Measurements from ENCODE around the gene CNTNAP2.

The CNTNAP2 gene

DNA sequence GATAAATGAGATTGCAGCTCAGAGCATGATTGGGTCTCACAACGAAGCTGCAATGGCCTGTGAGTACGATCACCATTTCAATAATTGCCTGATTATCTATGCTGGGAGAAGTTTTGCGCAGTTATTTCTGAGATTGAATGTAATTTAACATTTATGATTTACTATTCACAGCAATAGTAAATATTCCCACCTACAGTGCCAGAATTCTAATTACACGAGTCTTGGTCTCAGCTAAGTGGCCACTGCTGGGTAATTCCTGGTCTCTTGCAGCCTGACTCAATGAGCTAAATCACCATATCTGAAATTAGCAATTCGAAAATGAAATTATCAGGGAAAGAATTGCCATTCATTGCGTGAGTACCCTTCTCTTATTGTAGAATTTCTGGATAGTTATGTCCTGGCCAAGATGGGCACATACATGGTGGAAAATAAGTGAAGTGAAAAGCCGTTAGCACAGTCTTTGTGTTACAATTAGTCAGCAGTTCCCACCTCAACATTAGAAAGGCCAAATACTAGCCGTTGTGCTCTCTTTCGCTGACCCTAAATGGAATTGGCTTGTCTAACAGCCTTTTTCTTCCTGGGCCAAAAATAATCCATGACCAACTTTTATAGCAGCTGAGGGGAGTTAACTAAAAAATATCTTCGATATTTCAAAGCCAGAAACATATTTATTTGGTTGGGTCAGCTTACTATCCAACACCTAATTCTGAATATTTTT lies 1793.0 kb downstream of the CNTNAP2 start:
- DNase-seq: no peak

DNA sequence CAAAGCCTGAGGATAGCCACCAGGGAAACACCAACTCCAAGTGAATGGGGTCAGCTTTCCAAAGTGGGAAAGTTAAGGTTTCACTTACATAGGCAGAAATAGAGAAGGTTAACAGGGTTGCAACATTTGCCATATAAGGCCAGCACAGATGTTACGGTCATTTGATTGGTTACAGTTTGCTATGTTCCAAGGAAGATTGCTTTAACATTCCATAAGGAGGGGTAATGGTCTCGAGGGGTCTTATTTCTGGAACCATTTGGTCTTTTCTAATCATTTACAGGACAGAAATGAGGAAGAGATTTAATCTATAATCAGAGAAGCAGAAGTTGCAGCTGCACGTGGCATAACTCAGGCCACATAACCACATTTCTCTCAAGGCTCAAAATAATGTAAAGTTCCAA lies 1794.6 kb downstream of the CNTNAP2 start:
- no peak for DNase-seq

DNA sequence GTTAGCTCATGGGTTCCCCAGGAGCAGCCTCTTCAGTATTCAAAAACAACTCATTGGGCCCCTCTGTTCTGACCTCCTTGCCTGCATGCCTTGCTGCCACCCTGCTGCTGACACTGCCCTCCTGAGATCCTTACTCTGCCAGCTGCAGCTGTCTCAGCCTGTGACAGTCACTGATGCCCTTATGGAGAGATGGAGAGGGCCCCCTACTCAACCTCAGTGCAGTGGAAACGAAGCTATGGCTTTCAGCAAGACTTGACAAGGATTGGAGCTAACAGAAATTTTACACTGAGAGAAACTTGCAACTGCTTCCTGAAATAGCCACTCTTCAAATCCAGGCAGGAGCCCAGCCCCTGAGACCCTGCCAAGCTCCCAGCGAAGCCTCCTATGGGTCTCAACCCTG lies 1795.7 kb downstream of the CNTNAP2 start:
- DNase-seq: no peak

DNA sequence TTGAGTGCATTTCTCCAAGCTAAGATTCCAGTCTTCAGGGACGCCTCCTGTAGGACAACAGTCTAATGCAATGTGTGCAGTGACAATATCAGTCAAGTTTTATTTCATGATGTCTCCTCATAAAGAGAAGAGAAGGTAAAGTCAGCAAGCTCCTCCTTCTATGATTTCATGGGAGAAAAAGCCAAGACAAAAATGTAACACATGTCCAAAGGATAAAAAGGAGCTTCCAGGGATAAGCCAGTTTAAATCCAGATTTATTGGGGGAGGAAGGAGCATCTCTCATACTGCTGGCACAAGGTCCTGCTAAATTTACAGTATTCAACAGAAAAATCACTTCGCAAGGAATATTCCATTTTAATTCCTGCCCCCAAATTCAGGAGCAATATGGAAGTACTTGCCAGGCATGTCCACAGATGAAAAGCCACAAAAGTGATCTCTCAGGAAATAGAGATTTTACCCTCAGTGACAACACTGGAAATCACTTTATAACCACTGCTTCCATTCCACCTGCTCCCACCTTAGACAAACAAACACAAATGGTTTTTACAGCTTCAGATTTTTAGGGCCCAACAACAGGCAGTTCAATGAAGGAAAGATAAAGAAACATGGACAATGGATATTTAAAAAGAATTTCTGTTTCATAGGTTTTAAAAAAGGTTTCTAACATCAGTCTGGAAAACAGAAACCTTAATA lies 1796.5 kb downstream of the CNTNAP2 start:
- no peak for DNase-seq

DNA sequence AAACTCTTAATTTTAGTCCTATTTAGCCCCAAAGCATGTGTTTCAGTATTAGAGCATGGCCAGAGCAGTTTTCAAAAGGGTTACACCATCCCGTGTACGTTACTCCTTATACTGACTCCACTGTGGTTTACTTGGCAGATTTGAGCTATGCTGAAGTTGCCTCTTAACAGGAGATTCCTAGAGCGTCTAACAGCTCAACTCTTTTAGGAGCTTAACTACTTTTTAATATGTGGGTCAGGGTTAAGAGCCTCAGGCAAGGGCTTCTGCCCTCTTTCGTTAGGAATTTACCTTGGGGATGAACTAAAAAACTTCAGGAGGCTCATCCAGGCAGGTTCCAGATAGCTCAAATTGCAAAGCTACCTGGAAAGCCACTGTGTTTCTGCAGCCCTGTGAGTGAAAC lies 1799.2 kb downstream of the CNTNAP2 start:
- DNase-seq: no peak

DNA sequence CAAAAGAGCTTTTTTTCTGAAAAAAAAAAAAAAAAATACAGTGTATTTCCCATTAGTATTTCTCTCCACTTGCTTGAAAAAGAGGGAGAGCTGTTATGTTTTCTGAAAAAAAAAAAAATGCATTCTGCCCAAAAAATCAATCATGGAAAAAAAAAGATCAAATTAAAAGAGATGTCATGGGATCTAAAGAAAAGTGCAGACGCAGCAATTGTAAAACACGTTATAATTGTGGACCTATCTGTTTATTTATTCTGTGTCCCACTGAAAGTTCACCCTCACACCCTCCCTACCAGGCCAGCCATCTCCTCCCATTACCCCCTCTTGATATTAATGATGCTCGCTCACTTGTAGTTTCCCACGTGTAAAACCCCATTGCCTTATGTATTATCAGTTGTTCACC lies 1800.0 kb downstream of the CNTNAP2 start:
- DNase-seq: no peak

DNA sequence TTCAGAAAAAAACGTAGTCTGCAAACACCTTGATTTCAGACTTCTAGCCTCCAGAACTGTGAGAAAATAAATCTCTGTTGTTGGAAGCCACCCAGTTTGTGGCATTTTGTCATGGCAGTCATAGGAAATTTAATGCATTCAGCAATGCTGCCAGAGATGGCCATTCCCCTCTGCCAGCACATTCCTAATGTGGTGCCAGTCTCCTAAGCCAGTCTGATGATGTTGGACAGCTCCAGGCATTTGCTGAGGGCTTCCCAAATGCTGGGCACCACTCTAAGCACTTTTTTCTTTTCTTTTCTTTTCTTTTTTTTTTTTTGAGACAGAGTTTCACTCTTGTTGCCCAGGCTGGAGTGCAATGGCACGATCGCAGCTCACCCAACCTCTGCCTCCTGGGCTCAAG lies 1807.2 kb downstream of the CNTNAP2 start:
- DNase-seq: no peak

DNA sequence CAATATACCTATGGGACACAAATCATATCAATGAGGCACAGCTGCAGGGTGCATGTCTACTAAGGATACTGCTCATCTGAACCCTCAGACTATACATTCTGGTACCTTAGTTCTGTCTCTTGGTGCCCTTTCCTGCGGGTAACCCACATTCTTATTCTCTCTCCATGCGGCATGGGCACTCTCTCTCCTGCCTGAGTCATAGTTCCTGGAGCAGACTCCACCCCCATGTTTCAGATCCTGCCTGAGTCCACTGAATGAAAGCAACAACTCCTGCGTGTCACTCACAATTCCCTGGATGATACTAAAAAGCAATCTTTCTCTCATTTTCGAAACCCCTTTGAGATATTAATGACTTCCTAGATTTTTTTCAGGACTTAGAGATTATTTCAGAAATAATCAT lies 1820.8 kb downstream of the CNTNAP2 start:
- no peak for DNase-seq

DNA sequence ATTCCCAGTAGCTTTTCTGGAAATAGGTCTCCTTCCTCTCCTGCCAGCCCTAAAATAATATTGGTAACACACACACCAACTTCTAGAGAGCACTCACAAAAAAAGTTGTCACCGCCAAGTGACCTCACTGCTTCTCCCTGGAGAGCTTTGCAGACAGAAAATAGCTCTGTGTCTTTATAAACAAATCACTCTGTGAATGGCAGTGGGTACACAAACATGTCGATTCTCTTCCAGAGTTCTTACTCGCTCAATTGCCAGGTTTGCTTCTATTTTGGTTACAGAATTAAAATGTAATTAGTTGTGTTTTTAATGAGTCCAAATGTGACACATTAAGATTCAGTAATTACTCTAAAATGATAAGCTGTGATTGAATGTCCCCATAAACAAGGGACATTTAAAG lies 1824.8 kb downstream of the CNTNAP2 start:
- no peak for DNase-seq

DNA sequence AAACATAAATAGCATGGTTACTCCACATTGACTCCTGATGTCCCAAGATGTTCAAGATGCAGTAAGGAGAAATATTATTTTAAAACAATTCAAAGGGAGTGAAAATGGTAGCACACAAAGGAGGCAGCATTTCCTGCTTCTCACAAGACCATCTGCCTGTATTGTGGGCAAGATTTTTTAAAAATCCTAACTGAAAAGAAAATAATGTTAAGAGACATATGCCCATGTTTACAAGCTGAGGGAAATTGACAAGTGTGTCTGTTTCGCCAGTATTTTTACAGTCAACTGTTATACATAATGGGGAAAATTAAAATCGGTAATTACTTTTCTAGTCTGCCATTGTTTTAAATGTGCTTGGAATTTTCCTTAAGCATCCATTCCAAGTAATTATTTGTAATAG lies 1827.7 kb downstream of the CNTNAP2 start:
- no peak for DNase-seq

DNA sequence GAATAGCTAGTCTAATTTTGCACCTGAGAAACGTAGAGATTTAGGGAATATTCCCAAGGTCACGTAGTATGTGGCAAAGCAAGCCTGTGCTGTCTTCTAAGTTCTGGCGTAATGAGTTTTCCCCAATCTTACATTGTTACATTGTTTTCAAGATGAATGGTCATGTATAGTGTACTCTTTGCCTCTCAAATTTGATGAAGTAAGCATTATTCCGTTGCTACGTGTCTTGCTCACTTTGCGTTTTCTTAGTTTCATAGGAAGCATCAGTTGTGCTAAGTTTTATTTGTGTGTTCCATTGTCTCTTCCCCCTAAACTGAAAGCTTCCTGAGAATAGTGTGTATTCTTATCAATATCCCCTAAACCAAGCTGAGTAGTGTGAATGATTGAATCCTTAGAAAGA lies 1836.3 kb downstream of the CNTNAP2 start:
- DNase-seq: no peak

DNA sequence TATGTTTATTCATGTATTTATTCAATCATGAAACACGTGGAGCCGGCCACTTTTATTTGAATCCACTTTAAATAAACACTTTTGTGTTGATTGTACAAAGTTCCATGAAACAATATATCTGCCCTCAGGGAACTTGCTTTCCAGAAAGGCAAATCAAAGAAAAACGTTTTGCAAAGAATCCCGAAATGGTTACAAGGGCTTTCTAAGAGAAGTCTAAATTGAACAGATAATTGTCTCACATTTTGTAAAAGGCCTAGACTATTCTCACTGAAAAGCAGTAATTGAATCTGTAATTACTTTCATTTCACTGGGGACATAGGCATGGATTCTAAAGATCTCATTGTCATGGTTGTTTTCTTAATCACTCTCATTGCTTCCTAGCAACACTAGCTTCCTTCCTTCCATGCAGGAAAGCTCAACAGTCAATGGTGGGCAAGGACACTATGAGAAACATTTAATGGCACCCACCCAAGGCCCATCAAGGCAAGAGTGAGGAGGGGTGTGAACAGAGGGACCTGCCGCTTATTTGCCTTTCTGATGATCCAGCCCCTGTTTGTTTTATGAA lies 1851.5 kb downstream of the CNTNAP2 start:
- DNase-seq: no peak

DNA sequence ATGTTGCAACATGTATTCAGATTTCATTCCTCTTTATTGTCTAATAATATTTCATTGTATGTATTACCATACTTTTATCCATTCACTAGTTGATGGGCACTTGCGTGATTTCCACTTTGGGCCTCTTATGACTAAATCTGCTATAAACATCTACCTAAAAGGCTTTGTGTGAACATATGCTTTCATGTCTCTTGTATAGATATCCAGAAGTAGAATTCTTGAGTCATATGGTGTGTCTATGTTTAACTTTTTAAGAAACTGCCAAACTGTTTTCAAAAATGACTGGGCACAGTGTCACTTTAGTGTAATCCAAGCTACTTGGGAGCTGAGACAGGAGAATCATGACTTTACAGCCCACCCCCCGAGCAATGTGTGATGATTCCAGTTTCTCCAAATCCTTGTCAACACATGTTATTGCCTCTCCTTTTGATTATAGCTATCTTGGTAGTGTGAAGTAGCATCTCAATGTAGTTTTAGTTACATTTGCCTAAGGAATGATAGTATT lies 1855.1 kb downstream of the CNTNAP2 start:
- DNase-seq: no peak

DNA sequence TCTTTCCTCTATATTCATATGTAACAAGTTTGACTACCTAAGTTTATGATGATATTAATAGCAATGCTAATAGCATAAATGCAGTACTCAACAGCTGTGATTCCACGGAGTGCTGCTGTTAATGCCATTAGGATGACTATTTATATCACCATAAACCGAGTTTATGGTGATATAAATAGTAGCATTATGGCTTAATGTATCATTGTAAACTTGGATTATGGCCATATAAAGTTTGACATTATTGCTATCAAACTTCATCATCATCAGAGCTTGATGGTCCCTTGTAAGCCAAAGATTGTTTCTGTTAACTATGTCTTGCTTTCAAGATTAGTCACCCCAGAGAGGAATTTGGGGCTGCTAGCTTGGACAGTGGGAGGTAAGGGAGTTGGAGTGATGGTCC lies 1861.6 kb downstream of the CNTNAP2 start:
- DNase-seq: no peak

DNA sequence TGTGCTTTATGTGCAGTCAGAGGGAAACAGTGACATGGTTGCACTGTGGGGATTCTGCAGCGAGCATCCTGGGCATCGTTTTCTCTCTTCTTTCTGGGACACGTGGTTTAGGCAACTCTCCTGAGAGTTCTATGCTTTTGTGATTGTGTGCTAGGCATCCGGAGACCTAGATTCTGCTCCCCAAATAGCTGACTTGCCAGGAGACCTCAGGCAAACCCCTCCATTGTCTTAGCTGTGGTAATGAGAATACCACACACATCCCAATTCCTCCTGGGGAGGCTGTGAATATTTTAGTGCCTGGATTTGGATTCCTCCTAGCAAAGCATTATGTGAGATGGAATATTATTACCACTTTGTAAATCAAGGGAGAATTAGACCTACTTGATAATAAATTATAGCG lies 1862.0 kb downstream of the CNTNAP2 start:
- no peak for DNase-seq

DNA sequence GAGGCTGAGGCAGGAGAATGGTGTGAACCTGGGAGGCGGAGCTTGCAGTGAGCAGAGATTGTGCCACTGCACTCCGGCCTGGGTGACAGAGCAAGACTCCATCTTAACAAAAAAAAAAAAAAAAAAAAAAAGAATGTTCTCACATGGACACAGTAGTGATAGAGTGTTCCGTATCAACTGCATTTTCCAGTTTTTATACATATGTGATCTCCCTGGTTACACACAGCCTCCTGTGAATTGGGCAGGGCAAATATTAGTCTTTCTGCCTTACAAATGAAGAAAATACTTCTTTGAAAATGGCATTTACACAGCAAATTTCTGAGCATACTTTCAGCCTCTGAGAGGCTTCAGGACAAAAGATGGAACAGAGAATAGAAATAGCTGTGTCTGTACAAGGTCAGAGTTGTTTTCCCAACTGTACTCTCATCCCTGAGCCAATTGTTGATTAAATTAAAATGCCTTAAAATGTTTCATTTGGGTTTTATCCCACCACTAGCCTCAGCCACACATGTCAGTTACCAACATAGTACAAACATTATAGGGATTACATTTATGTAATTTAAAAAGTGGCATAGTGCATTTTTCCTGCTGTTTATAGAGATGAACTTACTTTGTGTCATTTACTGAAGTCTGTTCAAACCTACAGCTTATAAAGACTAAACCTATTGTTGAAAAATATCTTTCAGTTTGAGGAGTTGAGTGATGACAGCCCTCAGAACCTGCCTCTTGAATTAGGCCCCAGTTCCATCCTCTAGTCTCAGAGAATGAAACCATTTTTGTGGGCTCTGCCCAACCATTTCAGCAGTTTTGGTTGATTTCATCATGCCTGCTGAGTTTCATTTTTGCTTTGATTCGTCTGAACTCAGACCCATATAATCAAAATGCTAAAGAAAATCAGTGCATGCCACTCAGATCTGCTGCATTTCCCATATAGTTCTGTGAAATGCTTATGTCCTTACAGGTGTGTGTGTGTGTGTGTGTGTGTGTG lies 1864.5 kb downstream of the CNTNAP2 start:
- DNase-seq: no peak

DNA sequence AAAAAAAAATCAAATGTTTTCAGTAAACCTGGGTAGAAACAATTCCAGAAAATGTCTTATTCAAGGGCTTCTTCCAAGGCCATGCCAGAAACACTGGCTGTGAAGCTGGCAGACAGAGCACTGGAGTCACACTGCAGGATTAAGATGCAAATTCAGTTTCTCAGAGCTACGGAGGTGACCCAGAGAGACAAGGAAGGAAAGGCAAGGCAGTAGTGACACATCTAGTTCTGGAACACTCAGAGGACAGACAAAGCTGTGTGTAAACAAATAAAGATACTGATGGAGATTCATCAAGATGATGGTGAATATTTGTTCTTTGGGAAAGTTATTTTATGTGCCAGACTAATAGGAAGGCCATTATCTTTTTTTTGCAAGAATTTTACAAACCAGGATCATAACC lies 1865.7 kb downstream of the CNTNAP2 start:
- no peak for DNase-seq

DNA sequence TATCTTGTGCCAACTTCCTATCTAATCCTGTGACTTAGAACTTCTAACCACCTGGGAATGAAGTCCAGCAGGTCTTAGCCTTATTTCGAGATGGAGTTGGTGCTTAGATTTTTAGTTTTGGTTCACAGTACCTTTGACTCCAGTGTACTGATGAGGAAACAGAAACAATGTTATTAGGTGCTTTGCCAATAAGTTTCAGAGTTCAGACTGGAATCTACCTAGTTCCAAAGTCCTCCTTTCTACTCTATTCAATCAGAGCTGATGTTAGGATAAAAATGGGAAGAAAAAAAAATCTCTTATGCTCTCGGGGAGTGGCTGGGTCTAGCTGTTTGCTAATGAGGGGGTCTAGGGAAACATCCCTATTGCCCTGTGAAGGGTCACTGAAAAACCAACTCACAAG lies 1867.7 kb downstream of the CNTNAP2 start:
- DNase-seq: no peak

DNA sequence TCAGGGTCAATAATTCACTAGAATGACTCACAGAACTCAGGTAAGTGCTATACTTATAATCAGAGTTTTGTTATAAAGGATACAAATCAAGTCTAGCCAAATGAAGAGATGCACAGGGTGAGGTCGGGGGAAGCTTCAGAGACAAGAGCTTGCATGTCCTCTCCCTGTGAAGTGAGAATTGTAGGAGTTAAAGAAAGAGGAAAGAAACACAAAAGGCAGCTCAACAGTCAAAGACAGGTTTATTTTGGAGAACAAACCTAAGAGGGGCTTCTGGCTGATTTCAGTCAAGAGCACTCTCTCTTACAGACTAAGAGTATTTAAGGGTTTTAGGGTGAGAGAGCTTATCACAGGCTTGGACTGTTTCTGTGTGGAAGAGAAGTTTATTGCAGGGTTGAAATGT lies 1873.5 kb downstream of the CNTNAP2 start:
- no peak for DNase-seq

DNA sequence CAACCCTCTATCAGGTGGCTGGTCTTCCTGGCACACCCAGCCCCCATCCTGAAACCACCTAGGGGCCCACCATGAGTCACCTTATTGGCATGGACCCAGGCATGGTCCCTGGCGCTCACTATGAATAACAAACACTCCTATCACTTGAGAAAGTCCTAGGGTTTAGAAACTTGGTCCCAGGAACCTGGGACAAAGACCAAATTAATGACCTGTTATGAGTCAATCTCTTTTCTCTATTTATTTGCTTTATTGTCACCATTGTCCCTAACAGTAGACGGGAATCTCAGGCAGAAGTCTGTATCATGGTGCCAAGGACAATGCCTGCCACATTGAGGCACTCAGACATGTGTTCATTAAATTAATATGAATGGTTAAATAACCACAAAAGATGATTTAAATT lies 1874.3 kb downstream of the CNTNAP2 start:
- DNase-seq: no peak

DNA sequence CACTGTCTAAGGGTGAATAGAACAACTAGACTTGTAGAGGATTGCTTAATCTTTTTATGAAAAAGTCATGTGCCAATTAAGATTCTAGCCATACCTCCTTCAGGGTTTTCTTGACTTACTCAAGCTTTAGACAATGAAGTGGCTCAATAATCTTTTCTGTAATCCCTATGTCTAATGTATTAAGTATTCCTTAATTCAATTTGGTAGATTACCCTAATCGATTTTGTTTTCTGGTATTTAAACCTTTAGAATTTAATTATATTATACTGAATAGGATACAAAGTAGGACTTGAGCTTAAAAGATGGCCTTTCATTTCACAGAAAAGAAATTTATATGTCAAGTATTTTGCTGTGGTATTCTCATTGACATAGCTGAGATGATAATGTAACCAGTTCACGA lies 1876.1 kb downstream of the CNTNAP2 start:
- DNase-seq: no peak

DNA sequence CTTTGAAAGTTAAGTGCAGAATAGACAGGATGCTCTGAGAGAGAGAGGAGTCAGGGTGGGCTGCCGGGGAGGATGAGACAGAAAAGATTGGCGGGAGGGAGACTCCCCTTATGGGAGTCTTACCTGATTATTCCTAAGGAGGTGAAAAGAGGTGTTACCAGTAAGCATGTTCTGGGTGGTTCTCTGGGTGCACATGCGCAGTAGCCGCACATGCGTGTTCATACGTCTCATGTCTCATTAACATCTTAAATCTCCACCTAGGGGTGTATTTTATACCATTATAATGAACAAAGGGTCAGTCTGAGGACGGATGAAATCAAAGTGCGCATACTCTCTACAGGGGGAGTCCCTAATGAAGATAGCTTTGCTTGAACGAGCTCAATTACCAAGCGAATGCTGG lies 1881.0 kb downstream of the CNTNAP2 start:
- no peak for DNase-seq

DNA sequence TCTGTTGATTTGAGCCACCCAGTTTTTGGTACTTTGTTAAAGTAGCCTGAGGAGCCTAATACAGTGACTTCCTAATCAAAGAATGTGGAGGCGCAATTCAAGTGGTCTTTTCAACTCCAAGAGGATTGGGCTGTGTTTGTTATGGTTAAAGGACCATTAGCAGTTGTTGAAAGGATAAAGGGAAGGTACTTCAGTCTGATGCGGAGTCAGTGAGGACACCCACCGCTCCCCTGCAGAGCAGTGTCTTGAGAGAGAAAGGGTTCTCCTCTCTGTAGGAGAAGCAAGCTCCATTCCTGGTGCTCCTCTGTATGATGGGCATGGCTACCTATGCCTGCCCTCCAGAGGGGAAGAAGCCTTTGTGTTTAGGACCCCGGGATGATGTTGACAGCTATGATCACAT lies 1883.4 kb downstream of the CNTNAP2 start:
- no peak for DNase-seq
